ENCODE results near the gene CBFB.
"Not testable (repeated sequence)": the region's sequence is repeated elsewhere in the genome, so short reads cannot be mapped to it uniquely, and the experiment has no call there.

The CBFB gene

GRCh38 chr16:67028696-67029253 is at the start of gene CBFB:
TSS of gene CBFB (plus strand) at chr16:67029149. CDS start at chr16:67029408, 259 bp downstream.
- peak; percentile 95 for DNase-seq (ENCODE audit: low spot score)

- DNase-seq (ENCODE audit: low spot score): no peak
Measured at GRCh38 chr16:66983033-66983432, 45.9 kb upstream of the CBFB start.

- peak; percentile 89 for DNase-seq (ENCODE audit: low spot score)
Measured at GRCh38 chr16:66984892-66985311, 44.0 kb upstream of the CBFB start.

- no peak for DNase-seq (ENCODE audit: low spot score)
Measured at GRCh38 chr16:66986559-66986958, 42.4 kb upstream of the CBFB start.

GRCh38 chr16:66988197-66988788 is 40.7 kb upstream of the CBFB start, which contains the start of gene CES4A:
TSS of gene CES4A (plus strand) at chr16:66988589. CDS start at chr16:66988773, 184 bp downstream.
- no peak for DNase-seq (ENCODE audit: low spot score)

- DNase-seq (ENCODE audit: low spot score): no peak
Measured at GRCh38 chr16:66991545-66992077, 37.3 kb upstream of the CBFB start.

- not testable (repeated sequence) for DNase-seq (ENCODE audit: low spot score)
Measured at GRCh38 chr16:66993558-66993957, 35.4 kb upstream of the CBFB start.

- DNase-seq (ENCODE audit: low spot score): no peak
Measured at GRCh38 chr16:66996324-66996982, 32.5 kb upstream of the CBFB start.

GRCh38 chr16:66996983-66997358 is 32.0 kb upstream of the CBFB start:
- no peak for DNase-seq (ENCODE audit: low spot score)

- peak; percentile 48 for DNase-seq (ENCODE audit: low spot score)
Measured at GRCh38 chr16:67000384-67001351, 28.3 kb upstream of the CBFB start.

GRCh38 chr16:67001726-67002125 is 27.2 kb upstream of the CBFB start:
- DNase-seq (ENCODE audit: low spot score): no peak

- DNase-seq (ENCODE audit: low spot score): no peak
Measured at GRCh38 chr16:67006930-67007658, 21.9 kb upstream of the CBFB start.

- no peak for DNase-seq (ENCODE audit: low spot score)
Measured at GRCh38 chr16:67009158-67009557, 19.8 kb upstream of the CBFB start.

- DNase-seq (ENCODE audit: low spot score): no peak
Measured at GRCh38 chr16:67011274-67011673, 17.7 kb upstream of the CBFB start.

- no peak for DNase-seq (ENCODE audit: low spot score)
Measured at GRCh38 chr16:67013233-67013822, 15.6 kb upstream of the CBFB start.

GRCh38 chr16:67013823-67014633 is 14.9 kb upstream of the CBFB start:
- DNase-seq (ENCODE audit: low spot score): peak; percentile 78

GRCh38 chr16:67014634-67015312 is 14.2 kb upstream of the CBFB start:
- no peak for DNase-seq (ENCODE audit: low spot score)

GRCh38 chr16:67015313-67015731 is 13.6 kb upstream of the CBFB start:
- DNase-seq (ENCODE audit: low spot score): no peak

GRCh38 chr16:67016143-67016542 is 12.8 kb upstream of the CBFB start:
- DNase-seq (ENCODE audit: low spot score): no peak
